ENCODE results near the gene NID1. TPM values are rescaled to one million over a fixed set of nuclear protein-coding genes. Genes with fewer than 3 reads are reported as not detected.
A peak's percentile ranks its signal among the peaks of the same experiment; 100 is the strongest.

Gene NID1
- total and polyA plus RNA-seq, 5 experiments from 2014 or later = 0.08 TPM; not detected in 4

- no peaks in the 10 kb centered on the region for H3K36me3 Mint-ChIP-seq
- peak overlapping the region; percentile 68 to 92 (median 82) for H3K27ac Mint-ChIP-seq
- DNase-seq (peak in 8 of 10 donors; percentile 4 to 73 (median 45)), ATAC-seq (peak; percentile 88 to 95)
- H3K9me3 Mint-ChIP-seq = no peaks in the 10 kb centered on the region
- peak overlapping the region; percentile 45 to 70 (median 62) for H3K4me3 Mint-ChIP-seq
- peaks cover 22 to 64% (median 42%) of the 10 kb centered on the region in 4 donors for H3K4me1 Mint-ChIP-seq
- POLR2A ChIA-PET = interaction anchor here (0.5 to 2.4 kb wide), 6 partner anchors 17 to 1475 kb away, joined by 3 to 16 read pairs (median 4); partner anchors contain the start of genes LYST and TARBP1
- H3K27me3 Mint-ChIP-seq = no peaks in the 10 kb centered on the region
Observed at GRCh38 chr1:235954306-235955283, 110.3 kb downstream of the NID1 start.

- ATAC-seq = no peak
- no peak for DNase-seq
- H3K27ac Mint-ChIP-seq = peak overlapping the region; percentile 45 to 92 (median 82)
Observed at GRCh38 chr1:235953801-235954200, 111.1 kb downstream of the NID1 start.

GRCh38 chr1:235952950-235953615 is 111.8 kb downstream of the NID1 start:
- peak overlapping the region; percentile 30 to 92 (median 75) for H3K27ac Mint-ChIP-seq
- H3K27me3 Mint-ChIP-seq = no peaks in the 10 kb centered on the region
- ATAC-seq = peak; percentile 18 to 54
- POLR2A ChIA-PET = no interaction called here
- no peaks in the 10 kb centered on the region for H3K9me3 Mint-ChIP-seq
- peak in 2 of 10 donors; percentile 11 to 15 for DNase-seq
- peak overlapping the region in 5 of 10 donors; percentile 10 to 70 (median 63) for H3K4me3 Mint-ChIP-seq
- H3K4me1 Mint-ChIP-seq = peaks cover 22 to 74% (median 42%) of the 10 kb centered on the region in 4 donors
- H3K36me3 Mint-ChIP-seq = no peaks in the 10 kb centered on the region

More at GRCh38 chr1:235953801-235954200, 111.1 kb downstream of the NID1 start:
- H3K9me3 Mint-ChIP-seq = no peaks in the 10 kb centered on the region
- H3K36me3 Mint-ChIP-seq = no peaks in the 10 kb centered on the region
- no peaks in the 10 kb centered on the region for H3K27me3 Mint-ChIP-seq
- H3K4me1 Mint-ChIP-seq = peaks cover 22 to 69% (median 42%) of the 10 kb centered on the region in 4 donors
- POLR2A ChIA-PET = interaction anchor here (1.2 to 2.4 kb wide), 3 partner anchors 18 to 88 kb away, joined by 3 to 16 read pairs (median 7); partner anchors contain the start of gene LYST
- H3K4me3 Mint-ChIP-seq = peak overlapping the region in 9 of 10 donors; percentile 39 to 70 (median 62)

DNA sequence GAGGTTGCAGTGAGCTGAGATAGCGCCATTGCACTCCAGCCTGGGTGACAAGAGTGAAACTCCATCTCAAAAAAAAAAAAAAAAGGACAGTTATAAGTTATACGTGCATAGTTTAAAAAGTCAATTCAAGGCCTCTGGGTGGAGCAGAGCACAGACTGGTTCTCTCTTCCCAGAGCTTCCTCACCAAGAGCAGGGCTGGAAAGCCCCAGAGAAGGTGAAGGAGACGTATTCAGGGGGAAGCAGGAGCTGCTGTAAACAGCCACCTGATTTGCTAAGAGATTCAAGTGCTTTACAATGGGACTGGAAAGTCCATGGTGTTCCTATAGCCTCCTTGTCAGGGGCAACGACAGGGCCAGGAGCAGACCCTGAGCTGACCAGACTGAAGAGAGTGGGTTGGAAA is 113.2 kb downstream of the NID1 start:
- Mint-ChIP-seq H3K4me3 (no peak overlapping the region), H3K36me3 (no peaks in the 10 kb centered on the region), H3K27me3 (no peaks in the 10 kb centered on the region), H3K27ac (peak overlapping the region in 3 of 10 donors; percentile 23 to 71 (median 31)), H3K9me3 (no peaks in the 10 kb centered on the region), H3K4me1 (peaks cover 23 to 80% (median 43%) of the 10 kb centered on the region in 4 donors)
- POLR2A ChIA-PET = no interaction called here
- DNase-seq (no peak), ATAC-seq (no peak)

GRCh38 chr1:235950318-235950717 is 114.6 kb downstream of the NID1 start:
- Mint-ChIP-seq H3K27me3 (no peaks in the 10 kb centered on the region), H3K36me3 (no peaks in the 10 kb centered on the region), H3K4me3 (no peak overlapping the region), H3K9me3 (no peaks in the 10 kb centered on the region), H3K4me1 (peaks cover 22 to 79% (median 37%) of the 10 kb centered on the region in 4 donors), H3K27ac (peak overlapping the region in 2 of 10 donors; percentile 43 to 53)
- POLR2A ChIA-PET = no interaction called here
- ATAC-seq (no peak), DNase-seq (no peak)

- H3K9me3 Mint-ChIP-seq = no peaks in the 10 kb centered on the region
- peak overlapping the region in 2 of 10 donors; percentile 21 to 66 for H3K27ac Mint-ChIP-seq
- peak overlapping the region in 1 of 10 donors; percentile 8 for H3K4me3 Mint-ChIP-seq
- ATAC-seq (no peak), DNase-seq (no peak)
- POLR2A ChIA-PET = no interaction called here
- H3K27me3 Mint-ChIP-seq = no peaks in the 10 kb centered on the region
- H3K36me3 Mint-ChIP-seq = no peaks in the 10 kb centered on the region
- peaks cover 13 to 68% (median 23%) of the 10 kb centered on the region in 4 donors for H3K4me1 Mint-ChIP-seq
Observed at GRCh38 chr1:235948774-235949427, 116.0 kb downstream of the NID1 start.

- peaks cover 4 to 66% (median 14%) of the 10 kb centered on the region in 4 donors for H3K4me1 Mint-ChIP-seq
- H3K36me3 Mint-ChIP-seq = no peaks in the 10 kb centered on the region
- DNase-seq (no peak), ATAC-seq (no peak)
- no peaks in the 10 kb centered on the region for H3K9me3 Mint-ChIP-seq
- POLR2A ChIA-PET = no interaction called here
- no peaks in the 10 kb centered on the region for H3K27me3 Mint-ChIP-seq
- H3K4me3 Mint-ChIP-seq = no peak overlapping the region
- H3K27ac Mint-ChIP-seq = peak overlapping the region in 1 of 10 donors; percentile 66
Observed at GRCh38 chr1:235947989-235948388, 116.9 kb downstream of the NID1 start.

GRCh38 chr1:235946571-235946981 is 118.3 kb downstream of the NID1 start:
- ATAC-seq (no peak), DNase-seq (no peak)
- Mint-ChIP-seq H3K4me1 (peaks cover 2 to 67% (median 6%) of the 10 kb centered on the region in 4 donors), H3K36me3 (no peaks in the 10 kb centered on the region), H3K4me3 (peak overlapping the region in 1 of 10 donors; percentile 36), H3K27me3 (peaks cover 0 to 3% (median 0%) of the 10 kb centered on the region in 5 donors), H3K9me3 (no peaks in the 10 kb centered on the region), H3K27ac (peak overlapping the region in 1 of 10 donors; percentile 21)
- POLR2A ChIA-PET = no interaction called here

GRCh38 chr1:235945775-235946570 is 118.9 kb downstream of the NID1 start:
- Mint-ChIP-seq H3K36me3 (no peaks in the 10 kb centered on the region), H3K4me1 (peaks cover 3 to 65% (median 6%) of the 10 kb centered on the region in 4 donors), H3K9me3 (no peaks in the 10 kb centered on the region), H3K27ac (peak overlapping the region in 3 of 10 donors; percentile 4 to 72 (median 21)), H3K4me3 (peak overlapping the region in 1 of 10 donors; percentile 16), H3K27me3 (peaks cover 0 to 3% (median 0%) of the 10 kb centered on the region in 5 donors)
- POLR2A ChIA-PET = interaction anchor here (0.5 kb wide), 1 partner anchor 66 kb away, joined by 3 read pairs; no protein-coding TSS in a partner anchor
- ATAC-seq = no peak
- no peak for DNase-seq

- peak overlapping the region in 2 of 10 donors; percentile 35 to 51 for H3K27ac Mint-ChIP-seq
Observed at GRCh38 chr1:235943581-235944114, 121.2 kb downstream of the NID1 start.

DNA sequence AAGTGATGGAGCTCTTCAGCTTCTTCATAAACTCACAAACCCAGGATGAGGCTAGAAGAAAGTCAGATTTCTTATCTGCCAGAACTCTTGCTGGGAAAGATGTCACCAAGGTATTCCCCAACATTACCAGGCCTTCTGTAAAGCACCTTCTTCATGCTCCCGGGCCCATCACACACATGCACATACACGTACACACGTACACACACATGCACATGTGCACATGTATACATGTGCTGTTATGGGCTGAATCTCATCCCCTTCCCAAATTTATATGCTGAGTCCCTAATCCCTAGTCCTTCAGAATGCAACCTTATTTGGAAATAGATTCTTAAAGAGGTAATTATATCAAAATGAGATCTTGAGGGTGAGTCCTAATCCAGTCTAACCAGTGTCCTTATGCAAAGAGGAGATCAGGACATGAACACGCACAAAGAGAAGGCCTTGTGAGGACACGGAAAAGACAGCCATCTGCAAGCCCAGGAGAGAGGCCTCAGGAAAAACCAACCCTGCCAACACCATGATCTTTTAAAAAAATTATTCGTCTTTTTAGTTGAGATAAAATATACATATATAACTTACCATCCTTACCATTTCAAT is 121.8 kb downstream of the NID1 start:
- no peaks in the 10 kb centered on the region for H3K9me3 Mint-ChIP-seq
- no peak overlapping the region for H3K4me3 Mint-ChIP-seq
- no peak overlapping the region for H3K27ac Mint-ChIP-seq
- POLR2A ChIA-PET = no interaction called here
- no peak for ATAC-seq
- H3K36me3 Mint-ChIP-seq = no peaks in the 10 kb centered on the region
- H3K4me1 Mint-ChIP-seq = peaks cover 10 to 73% (median 18%) of the 10 kb centered on the region in 4 donors
- DNase-seq = no peak
- peaks cover 0 to 7% (median 0%) of the 10 kb centered on the region in 5 donors for H3K27me3 Mint-ChIP-seq

More at GRCh38 chr1:235943581-235944114, 121.2 kb downstream of the NID1 start:
- Mint-ChIP-seq H3K9me3 (no peaks in the 10 kb centered on the region), H3K36me3 (no peaks in the 10 kb centered on the region), H3K4me3 (no peak overlapping the region), H3K27me3 (peaks cover 0 to 7% (median 0%) of the 10 kb centered on the region in 5 donors), H3K4me1 (peaks cover 8 to 73% (median 16%) of the 10 kb centered on the region in 4 donors)
- DNase-seq (no peak), ATAC-seq (no peak)
- POLR2A ChIA-PET = no interaction called here
